Measurements from ENCODE around the gene LRRC52. TPM values are rescaled to one million over a fixed set of nuclear protein-coding genes. Genes with fewer than 3 reads are reported as not detected.

Gene LRRC52
- total and polyA plus RNA-seq, 2 of the 13 experiments (the other 11 are each of a cell fraction or from before 2014, with no cell fraction given), result not detected

- TF ChIP-seq MNT (IDR thresholded peaks at IDR 0.05), result no peak
- no peak for TF ChIP-seq SMAD1 (CRISPR knock-in tag; IDR thresholded peaks at IDR 0.05; ENCODE audit: borderline replicate concordance, low read depth)
- no peak for TF ChIP-seq ZFP37 (CRISPR knock-in tag; IDR thresholded peaks at IDR 0.05; ENCODE audit: borderline replicate concordance)
- TF ChIP-seq, protein P1, sequence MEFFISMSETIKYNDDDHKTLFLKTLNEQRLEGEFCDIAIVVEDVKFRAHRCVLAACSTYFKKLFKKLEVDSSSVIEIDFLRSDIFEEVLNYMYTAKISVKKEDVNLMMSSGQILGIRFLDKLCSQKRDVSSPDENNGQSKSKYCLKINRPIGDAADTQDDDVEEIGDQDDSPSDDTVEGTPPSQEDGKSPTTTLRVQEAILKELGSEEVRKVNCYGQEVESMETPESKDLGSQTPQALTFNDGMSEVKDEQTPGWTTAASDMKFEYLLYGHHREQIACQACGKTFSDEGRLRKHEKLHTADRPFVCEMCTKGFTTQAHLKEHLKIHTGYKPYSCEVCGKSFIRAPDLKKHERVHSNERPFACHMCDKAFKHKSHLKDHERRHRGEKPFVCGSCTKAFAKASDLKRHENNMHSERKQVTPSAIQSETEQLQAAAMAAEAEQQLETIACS (CRISPR knock-in tag; IDR thresholded peaks at IDR 0.05), result no peak
- no peak for TF ChIP-seq PHF8 (CRISPR knock-in tag; IDR thresholded peaks at IDR 0.05)
- TF ChIP-seq, protein P2, sequence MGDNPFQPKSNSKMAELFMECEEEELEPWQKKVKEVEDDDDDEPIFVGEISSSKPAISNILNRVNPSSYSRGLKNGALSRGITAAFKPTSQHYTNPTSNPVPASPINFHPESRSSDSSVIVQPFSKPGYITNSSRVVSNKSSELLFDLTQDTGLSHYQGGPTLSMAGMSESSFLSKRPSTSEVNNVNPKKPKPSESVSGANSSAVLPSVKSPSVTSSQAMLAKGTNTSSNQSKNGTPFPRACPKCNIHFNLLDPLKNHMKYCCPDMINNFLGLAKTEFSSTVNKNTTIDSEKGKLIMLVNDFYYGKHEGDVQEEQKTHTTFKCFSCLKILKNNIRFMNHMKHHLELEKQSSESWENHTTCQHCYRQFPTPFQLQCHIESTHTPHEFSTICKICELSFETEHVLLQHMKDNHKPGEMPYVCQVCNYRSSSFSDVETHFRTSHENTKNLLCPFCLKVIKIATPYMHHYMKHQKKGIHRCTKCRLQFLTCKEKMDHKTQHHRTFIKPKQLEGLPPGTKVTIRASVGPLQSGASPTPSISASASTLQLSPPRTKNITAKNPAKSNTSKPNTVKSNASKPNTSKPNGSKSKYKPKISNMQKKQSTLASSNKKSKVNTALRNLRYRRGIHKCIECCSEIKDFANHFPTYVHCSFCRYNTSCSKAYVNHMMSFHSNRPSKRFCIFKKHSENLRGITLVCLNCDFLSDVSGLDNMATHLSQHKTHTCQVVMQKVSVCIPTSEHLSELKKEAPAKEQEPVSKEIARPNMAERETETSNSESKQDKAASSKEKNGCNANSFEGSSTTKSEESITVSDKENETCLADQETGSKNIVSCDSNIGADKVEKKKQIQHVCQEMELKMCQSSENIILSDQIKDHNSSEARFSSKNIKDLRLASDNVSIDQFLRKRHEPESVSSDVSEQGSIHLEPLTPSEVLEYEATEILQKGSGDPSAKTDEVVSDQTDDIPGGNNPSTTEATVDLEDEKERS (CRISPR knock-in tag; IDR thresholded peaks at IDR 0.05), result no peak
- no peak for TF ChIP-seq SP140L (CRISPR knock-in tag; IDR thresholded peaks at IDR 0.05; ENCODE audit: borderline replicate concordance)
- no peak for TF ChIP-seq GATA4 (IDR thresholded peaks at IDR 0.05; ENCODE audit: borderline replicate concordance, low read depth)
- TF ChIP-seq FOSL2 (CRISPR knock-in tag; IDR thresholded peaks at IDR 0.05), result no peak
- TF ChIP-seq HNRNPLL (IDR thresholded peaks at IDR 0.05; ENCODE audit: low read depth, low read length, poor library complexity, severe bottlenecking), result peak; percentile 57
- TF ChIP-seq, protein P3, sequence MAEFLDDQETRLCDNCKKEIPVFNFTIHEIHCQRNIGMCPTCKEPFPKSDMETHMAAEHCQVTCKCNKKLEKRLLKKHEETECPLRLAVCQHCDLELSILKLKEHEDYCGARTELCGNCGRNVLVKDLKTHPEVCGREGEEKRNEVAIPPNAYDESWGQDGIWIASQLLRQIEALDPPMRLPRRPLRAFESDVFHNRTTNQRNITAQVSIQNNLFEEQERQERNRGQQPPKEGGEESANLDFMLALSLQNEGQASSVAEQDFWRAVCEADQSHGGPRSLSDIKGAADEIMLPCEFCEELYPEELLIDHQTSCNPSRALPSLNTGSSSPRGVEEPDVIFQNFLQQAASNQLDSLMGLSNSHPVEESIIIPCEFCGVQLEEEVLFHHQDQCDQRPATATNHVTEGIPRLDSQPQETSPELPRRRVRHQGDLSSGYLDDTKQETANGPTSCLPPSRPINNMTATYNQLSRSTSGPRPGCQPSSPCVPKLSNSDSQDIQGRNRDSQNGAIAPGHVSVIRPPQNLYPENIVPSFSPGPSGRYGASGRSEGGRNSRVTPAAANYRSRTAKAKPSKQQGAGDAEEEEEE (CRISPR knock-in tag; IDR thresholded peaks at IDR 0.05; ENCODE audit: borderline replicate concordance), result no peak
- TF ChIP-seq ZNF383 (CRISPR knock-in tag; IDR thresholded peaks at IDR 0.05; ENCODE audit: borderline replicate concordance), result no peak
- no peak for TF ChIP-seq ZNF484 (CRISPR knock-in tag; IDR thresholded peaks at IDR 0.05; ENCODE audit: borderline replicate concordance, low read depth)
- TF ChIP-seq SALL2 (CRISPR knock-in tag; IDR thresholded peaks at IDR 0.05), result no peak
- no peak for TF ChIP-seq TFAP4 (IDR thresholded peaks at IDR 0.05; ENCODE audit: borderline replicate concordance, low read depth)
- TF ChIP-seq GZF1 (CRISPR knock-in tag; IDR thresholded peaks at IDR 0.05), result no peak
- TF ChIP-seq, protein P4, sequence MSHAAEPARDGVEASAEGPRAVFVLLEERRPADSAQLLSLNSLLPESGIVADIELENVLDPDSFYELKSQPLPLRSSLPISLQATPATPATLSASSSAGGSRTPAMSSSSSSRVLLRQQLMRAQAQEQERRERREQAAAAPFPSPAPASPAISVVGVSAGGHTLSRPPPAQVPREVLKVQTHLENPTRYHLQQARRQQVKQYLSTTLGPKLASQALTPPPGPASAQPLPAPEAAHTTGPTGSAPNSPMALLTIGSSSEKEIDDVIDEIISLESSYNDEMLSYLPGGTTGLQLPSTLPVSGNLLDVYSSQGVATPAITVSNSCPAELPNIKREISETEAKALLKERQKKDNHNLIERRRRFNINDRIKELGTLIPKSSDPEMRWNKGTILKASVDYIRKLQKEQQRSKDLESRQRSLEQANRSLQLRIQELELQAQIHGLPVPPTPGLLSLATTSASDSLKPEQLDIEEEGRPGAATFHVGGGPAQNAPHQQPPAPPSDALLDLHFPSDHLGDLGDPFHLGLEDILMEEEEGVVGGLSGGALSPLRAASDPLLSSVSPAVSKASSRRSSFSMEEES (CRISPR knock-in tag; IDR thresholded peaks at IDR 0.05), result no peak
- TF ChIP-seq ZNF816 (CRISPR knock-in tag; IDR thresholded peaks at IDR 0.05; ENCODE audit: borderline replicate concordance), result no peak
- no peak for TF ChIP-seq ZNF12 (CRISPR knock-in tag; IDR thresholded peaks at IDR 0.05)
Measured at GRCh38 chr1:165597883-165598675, 54.3 kb downstream of the LRRC52 start (continued).

Data from HepG2 (cell line).